Cardiac septum (tissue), 1 donor: Measurements from ENCODE around the gene TCP10L. TPM values are rescaled to one million over a fixed set of nuclear protein-coding genes. Genes with fewer than 3 reads are reported as not detected.
"Not testable (repeated sequence)": the region's sequence is repeated elsewhere in the genome, so short reads cannot be mapped to it uniquely, and the experiment has no call there.

Source experiments
- DNase-seq: peaks from one replicate; pipeline ENCODE4 v3.0.0-alpha.2; 2020; ENCODE audit warnings: low spot score
- intact Hi-C: fragments of 100-400 bp; cut with DNase I; formaldehyde crosslinking; loops from one replicate; pipeline ENCODE4 v1.14.0; 2022
- total RNA-seq: library from RNA; stranded (reverse); fragmentation: NEBNext Ultra II Directional; extraction: Animal tissue kit (Norgen Biotek cat#: 25700); gene quantifications from one replicate; pipeline ENCODE4 v1.2.1, GENCODE V29; 2021
- donor health status: DM: no; HTN: no; CAD: no.

TCP10L gene
- total RNA-seq, 1 donor from 2014 or later = 2.5 TPM

GRCh38 chr21:32562915-32563314, 22.4 kb downstream of the TCP10L start:
- intact Hi-C loops = no loop called here
- no peak for DNase-seq

DNA sequence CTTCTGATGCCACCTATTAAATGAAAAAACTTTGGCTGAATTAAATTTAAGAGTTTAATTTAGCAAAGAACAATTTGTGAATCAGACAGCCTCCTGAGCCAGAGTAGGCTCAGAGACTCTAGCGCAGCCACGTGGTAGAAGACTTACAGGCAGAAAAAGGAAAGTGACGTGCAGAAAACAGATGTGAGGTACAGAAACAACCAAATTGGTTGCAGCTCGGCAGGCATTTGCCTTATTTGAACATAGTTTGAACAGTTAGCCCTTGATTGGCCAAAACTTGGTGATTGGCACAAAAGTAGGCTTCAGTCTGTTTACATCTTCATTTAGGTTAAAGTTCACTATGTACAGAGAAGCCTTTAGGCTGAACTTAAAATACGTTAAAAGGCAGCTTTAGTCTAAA, 22.9 kb downstream of the TCP10L start:
- DNase-seq = no peak
- intact Hi-C loops = no loop called here

GRCh38 chr21:32561476-32561875, 23.8 kb downstream of the TCP10L start:
- DNase-seq, intact Hi-C loops: not testable (repeated sequence)

GRCh38 chr21:32560896-32561295, 24.4 kb downstream of the TCP10L start:
- intact Hi-C loops = no loop called here
- no peak for DNase-seq

- DNase-seq = no peak
- intact Hi-C loops = no loop called here
Observed at GRCh38 chr21:32559006-32559610, 26.2 kb downstream of the TCP10L start.

GRCh38 chr21:32558106-32558505, 27.2 kb downstream of the TCP10L start:
- intact Hi-C loops = no loop called here
- DNase-seq = no peak

GRCh38 chr21:32554832-32555638, 30.3 kb downstream of the TCP10L start:
- DNase-seq = no peak
- intact Hi-C loops = no loop called here

- intact Hi-C loops = no loop called here
- no peak for DNase-seq
Observed at GRCh38 chr21:32549886-32550285, 35.4 kb downstream of the TCP10L start.

DNA sequence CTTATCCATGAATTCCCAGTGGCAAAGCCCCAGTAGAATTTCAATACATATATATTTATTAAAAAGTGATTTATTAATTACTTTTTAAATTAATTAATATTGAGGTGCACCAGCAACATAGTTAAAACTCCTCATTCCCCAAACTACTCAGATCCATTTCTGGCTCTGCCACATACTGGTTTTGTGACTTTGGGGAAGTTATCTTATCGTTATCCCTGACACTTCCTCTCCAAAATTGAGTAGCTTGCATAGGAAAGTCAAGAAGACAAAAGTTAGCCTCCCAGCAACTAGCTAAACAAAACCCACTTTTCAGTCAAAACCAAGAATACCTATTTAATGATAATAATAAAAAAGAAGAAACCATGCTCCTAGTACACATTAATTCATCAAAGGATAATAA, 35.9 kb downstream of the TCP10L start:
- DNase-seq = no peak
- intact Hi-C loops = no loop called here

DNA sequence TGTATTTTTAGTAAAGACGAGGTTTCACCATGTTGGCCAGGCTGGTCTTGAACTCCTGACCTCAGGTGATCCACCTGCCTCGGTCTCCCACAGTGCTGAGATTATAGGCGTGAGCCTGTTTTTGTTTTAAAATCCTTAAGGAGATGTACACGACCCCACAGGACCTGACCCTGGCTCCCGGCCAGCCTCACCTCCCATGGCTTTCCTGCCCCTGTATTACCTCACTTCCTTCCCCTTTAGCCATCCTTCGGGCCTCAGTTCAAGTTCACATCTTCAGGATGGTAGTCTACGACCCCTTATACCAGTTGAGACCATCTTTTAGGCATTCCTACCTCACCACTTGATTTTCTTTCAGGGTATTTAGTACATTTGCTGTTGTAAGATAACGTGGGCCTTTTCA, 36.3 kb downstream of the TCP10L start:
- intact Hi-C loops = no loop called here
- DNase-seq = no peak

DNA sequence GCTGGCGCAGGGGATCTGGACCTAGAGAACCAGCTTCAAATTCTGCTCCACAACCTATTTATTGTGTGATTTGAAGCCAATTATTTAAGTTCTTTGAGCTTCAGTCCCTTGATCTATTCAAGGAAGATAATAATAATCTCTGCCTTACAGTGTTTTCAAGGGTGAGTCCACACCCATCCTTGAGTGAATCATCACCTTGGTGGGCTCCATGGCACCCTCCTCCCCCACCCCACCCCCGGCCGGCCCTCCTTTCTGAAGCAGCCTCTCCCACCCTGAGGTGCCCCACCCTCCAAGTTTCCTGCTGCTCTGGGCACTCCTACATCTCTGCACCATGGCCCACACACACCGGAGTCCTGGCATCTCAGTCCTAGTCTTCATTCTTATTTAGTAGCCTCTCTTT, 38.3 kb downstream of the TCP10L start:
- no peak for DNase-seq
- intact Hi-C loops = no loop called here

- no peak for DNase-seq
- intact Hi-C loops = no loop called here
Observed at GRCh38 chr21:32545948-32546441, 39.3 kb downstream of the TCP10L start.

DNA sequence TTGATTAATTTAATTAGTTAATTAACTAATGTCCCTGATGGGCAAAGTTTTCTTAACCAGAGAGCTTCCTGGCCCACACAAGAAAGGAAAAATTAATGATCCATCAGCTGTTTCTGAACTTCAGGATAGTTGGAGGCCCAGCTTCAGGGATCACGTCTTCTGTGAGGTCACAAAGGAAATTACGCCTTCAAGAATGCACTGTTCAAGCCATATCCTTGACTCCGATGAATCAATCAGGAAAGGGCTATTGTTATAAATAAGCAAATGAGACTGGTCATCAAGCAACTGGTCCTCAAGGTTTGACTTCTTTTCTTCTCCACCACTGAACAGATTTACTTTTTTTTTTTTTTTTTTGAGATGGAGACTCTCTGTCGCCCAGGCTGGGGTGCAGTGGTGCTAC, 40.6 kb downstream of the TCP10L start:
- intact Hi-C loops = no loop called here
- no peak for DNase-seq

DNA sequence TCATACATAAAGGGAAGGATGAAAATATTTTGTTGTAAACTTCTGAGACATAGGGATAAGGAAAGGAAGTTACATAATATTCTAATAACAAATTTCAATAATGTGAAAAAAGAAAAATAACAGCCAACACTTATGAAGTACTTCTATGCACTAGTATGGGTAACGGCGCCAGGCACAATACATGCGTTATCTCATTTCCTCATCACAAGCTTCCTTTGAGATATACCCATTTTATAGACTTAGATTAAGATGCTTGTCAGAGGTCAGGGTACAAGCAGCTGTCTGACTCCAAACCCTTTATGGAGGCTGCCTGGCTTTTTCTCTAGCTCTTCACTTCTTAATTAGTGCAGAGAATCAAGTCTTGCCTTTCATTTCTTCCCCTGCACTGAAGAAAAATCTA, 41.3 kb downstream of the TCP10L start:
- intact Hi-C loops = no loop called here
- no peak for DNase-seq

GRCh38 chr21:32543056-32543455, 42.3 kb downstream of the TCP10L start:
- DNase-seq, intact Hi-C loops: not testable (repeated sequence)

DNA sequence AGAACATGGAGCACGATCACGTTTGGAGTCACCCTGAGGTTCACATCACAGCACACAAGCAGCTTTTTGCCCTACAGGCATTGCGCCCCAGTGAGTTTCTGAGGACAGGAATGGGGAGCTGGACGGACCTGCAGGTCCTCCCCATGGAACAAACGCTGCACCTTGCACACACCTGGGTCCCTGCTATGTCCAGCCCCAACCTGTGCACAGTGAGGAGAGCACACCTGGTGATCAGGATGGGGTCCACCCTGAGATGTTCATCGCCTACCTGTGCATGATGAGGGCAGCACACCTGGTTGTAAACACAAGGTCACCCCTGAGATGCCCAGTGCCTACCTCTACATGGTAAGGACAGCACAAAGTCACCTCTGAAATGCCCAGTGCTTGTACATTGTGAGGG, 45.9 kb downstream of the TCP10L start:
- intact Hi-C loops = no loop called here

GRCh38 chr21:32538147-32538792, 47.1 kb downstream of the TCP10L start:
- DNase-seq = no peak
- intact Hi-C loops = no loop called here

More for the DNA sequence above, 45.9 kb downstream of the TCP10L start:
- DNase-seq = no peak

DNA sequence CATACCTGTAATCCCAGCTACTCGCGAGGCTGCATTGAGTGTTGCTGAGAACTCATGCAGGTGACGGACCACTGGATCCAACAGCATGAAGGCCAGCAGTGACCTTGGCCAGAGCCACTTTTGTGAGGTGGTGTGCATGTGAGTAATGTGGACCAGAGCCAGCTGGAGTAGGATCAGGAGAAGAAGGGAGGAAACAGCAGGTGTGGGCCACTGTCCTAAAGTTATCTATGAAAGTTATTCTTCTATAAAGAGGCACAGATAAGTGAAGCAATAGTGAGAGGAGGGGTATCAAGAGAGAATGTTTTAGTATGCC, 47.8 kb downstream of the TCP10L start:
- no peak for DNase-seq
- intact Hi-C loops = no loop called here

DNA sequence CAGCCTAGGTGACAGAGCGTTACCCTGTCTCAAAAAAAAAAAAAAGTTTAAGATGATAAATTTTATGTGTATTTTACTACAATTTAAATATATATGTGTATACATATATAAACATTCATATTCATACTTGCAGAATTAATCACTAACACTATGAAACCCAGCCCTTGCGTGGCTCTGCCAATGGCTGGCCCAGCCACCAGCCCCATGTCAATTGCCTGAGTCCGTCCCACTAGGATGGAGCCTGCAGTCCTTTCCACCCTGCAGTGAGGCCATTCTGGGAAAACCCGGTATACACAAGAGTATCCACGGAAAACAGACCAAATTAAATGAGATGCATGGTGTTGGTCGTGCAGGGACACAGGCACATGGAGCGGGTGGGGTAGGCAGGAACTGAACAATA, 49.7 kb downstream of the TCP10L start:
- DNase-seq = no peak
- intact Hi-C loops = no loop called here

GRCh38 chr21:32534113-32534512, 51.2 kb downstream of the TCP10L start:
- no peak for DNase-seq
- intact Hi-C loops = no loop called here

DNA sequence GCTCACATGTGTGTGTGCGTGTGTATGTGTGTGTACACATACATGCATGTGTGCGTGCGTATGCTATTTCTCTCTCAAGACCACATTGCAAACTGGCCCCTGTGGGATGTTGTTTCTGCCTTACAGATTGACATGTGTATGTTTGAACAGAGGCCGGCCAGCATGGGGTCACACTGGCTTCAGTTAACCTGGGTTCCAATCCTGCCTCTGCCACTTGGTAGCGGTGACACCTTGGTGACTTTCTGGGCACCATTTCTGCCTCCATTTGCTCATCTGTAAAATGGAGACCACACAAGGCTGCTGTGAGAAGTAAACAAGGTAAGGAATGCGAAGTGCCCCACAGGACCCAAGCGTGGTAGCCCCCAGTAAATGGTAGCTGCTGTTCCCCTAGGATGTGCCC, 51.7 kb downstream of the TCP10L start:
- no peak for DNase-seq
- intact Hi-C loops = no loop called here
